ENCODE measurements around the gene SLC16A10. TPM values are rescaled to one million over a fixed set of nuclear protein-coding genes. Genes with fewer than 3 reads are reported as not detected.
A peak's percentile ranks its signal among the peaks of the same experiment; 100 is the strongest.

SLC16A10 gene
- total RNA-seq, 1 donor, result not detected

GRCh38 chr6:111070105-111071005 is 16.9 kb upstream of the SLC16A10 start:
- no peak overlapping the region for H3K4me3 ChIP-seq (ENCODE audit: low read depth, low read length)
- no peak for DNase-seq (ENCODE audit: low read depth)
- no peak for TF ChIP-seq CTCF (IDR thresholded peaks at IDR 0.05; ENCODE audit: insufficient read depth, low read depth, low read length)

GRCh38 chr6:111072801-111073360 is 14.4 kb upstream of the SLC16A10 start:
- no peak for TF ChIP-seq CTCF (IDR thresholded peaks at IDR 0.05; ENCODE audit: insufficient read depth, low read depth, low read length)

GRCh38 chr6:111074311-111074710 is 13.0 kb upstream of the SLC16A10 start:
- TF ChIP-seq CTCF (IDR thresholded peaks at IDR 0.05; ENCODE audit: insufficient read depth, low read depth, low read length), result no peak
- H3K4me3 ChIP-seq (ENCODE audit: low read depth, low read length), result no peak overlapping the region
- no peak for DNase-seq (ENCODE audit: low read depth)

More at GRCh38 chr6:111072801-111073360, 14.4 kb upstream of the SLC16A10 start:
- no peak overlapping the region for H3K4me3 ChIP-seq (ENCODE audit: low read depth, low read length)
- no peak for DNase-seq (ENCODE audit: low read depth)

- TF ChIP-seq CTCF (IDR thresholded peaks at IDR 0.05; ENCODE audit: insufficient read depth, low read depth, low read length), result no peak
- H3K4me3 ChIP-seq (ENCODE audit: low read depth, low read length), result no peak overlapping the region
- no peak for DNase-seq (ENCODE audit: low read depth)
These were observed 11.1 kb upstream of the SLC16A10 start for GRCh38 chr6:111076024-111076695.

- DNase-seq (ENCODE audit: low read depth), result no peak
- H3K4me3 ChIP-seq (ENCODE audit: low read depth, low read length), result no peak overlapping the region
- TF ChIP-seq CTCF (IDR thresholded peaks at IDR 0.05; ENCODE audit: insufficient read depth, low read depth, low read length), result no peak
These were observed 6.6 kb upstream of the SLC16A10 start for GRCh38 chr6:111080698-111081097.

GRCh38 chr6:111086685-111087084 is 618 bp upstream of the SLC16A10 start:
- no peak for TF ChIP-seq CTCF (IDR thresholded peaks at IDR 0.05; ENCODE audit: insufficient read depth, low read depth, low read length)
- H3K4me3 ChIP-seq (ENCODE audit: low read depth, low read length), result peak overlapping the region; percentile 52
- no peak for DNase-seq (ENCODE audit: low read depth)
